HG03095 (cell line): ENCODE measurements around the gene SLC16A5.

Experiments
- ATAC-seq: cut with Tn5 transposase; IDR thresholded peaks from one replicate; pipeline ENCODE4 v1.9.1; 2021; ENCODE audit warnings: moderate library complexity; ENCODE audit not compliant: unreplicated experiment

The SLC16A5 gene

GRCh38 chr17:75084039-75084660 is 3.6 kb upstream of the SLC16A5 start:
- ATAC-seq = no peak

DNA sequence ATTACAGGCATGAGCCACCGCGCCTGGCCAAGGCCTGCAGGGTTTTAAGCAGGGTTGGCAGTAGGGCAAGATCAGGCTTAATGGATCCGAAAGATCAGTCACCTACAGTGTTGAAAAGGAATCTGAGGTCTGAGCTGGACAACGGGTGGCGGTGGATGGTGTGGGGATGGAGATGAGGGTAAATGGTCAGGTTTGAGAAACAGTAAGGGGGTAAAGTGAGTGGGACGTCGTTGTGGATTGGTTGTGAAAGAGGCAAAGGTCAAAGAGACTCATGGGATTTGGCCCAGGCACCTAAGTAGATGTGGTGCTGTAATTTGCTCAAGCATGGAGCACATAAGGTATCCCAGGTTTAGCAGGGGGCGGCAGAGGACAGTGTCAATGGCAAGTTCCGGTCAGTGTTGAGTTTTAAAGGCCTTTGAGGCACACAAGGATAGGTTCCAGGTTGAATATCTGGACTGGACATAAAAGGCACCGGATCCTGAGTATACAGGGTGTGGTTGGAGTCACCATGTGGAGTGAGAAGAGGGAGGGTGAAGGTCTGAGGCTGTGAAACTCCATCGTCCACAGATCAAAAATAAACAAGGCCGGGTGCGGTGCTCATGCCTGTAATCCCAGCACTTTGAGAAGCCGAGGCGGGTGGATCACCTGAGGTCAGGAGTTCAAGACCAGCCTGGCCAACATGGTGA is 1.1 kb upstream of the SLC16A5 start:
- ATAC-seq = no peak

DNA sequence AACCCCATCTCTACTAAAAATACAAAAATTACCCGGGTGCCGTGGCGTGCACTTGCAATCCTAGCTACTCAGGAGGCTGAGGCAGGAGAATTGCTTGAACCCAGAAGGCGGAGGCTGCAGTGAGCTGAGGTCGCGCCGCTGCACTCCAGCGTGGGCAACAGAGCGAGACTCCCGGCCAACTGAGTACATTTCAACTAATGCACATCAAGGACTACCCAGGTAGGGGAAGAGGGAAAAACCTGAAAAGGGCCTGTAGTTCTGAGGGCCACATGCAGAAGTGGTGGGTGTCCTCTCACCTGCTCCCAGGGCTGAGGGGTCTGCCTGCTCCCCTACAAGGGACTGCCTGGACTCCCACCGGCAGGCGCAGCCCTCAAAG is 584 bp upstream of the SLC16A5 start:
- no peak for ATAC-seq

- ATAC-seq = no peak
Measured at GRCh38 chr17:75088465-75089417, 987 bp downstream of the SLC16A5 start.

DNA sequence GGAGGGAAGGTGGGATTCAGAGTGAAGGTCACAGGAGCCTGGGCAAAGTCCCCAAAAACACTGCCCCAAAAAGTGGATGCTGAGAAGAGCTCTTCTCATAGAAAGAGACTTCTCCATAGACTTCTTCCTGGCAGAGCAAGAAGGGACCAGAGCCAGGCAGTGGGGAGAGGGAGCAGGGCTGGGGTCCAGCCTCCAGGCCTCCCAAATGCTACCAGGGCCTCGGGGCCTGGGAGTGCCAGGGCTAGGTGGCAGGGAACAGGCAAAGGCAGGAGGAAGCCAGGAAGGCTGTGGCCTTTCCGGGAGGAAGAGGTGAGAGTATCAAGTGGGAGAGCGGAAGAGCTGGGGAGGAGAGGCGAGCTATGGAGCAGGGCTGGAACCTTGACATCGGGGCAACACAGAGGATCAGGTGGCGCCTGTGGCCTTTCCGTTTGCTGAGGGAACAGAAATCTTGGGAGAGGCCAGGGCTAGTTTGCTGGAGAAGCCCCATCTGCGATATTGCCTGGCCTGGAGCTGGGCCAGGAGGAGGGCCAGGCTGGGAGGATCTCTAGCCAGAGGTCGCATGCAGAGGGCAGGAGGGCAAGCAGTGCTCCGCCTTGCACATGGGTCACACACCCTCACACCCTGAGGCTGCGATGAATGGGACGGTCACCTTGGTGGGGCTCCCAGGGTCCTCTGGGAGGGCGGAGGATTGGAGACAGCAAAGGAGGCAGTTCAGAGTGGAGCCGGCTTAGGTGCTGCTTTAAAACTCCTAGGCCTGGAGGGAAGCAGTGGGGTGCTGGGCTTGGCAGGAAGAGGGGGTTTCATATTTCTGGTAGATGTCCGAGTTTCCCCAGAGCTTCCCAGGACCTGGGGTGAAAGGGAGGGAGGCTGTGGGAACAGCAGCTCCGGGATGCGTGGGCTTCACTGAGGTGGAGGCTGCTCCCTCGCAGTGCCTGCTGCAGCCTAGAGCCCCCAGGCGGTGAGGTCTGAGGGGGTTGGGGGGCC is 3.4 kb downstream of the SLC16A5 start:
- ATAC-seq = no peak

DNA sequence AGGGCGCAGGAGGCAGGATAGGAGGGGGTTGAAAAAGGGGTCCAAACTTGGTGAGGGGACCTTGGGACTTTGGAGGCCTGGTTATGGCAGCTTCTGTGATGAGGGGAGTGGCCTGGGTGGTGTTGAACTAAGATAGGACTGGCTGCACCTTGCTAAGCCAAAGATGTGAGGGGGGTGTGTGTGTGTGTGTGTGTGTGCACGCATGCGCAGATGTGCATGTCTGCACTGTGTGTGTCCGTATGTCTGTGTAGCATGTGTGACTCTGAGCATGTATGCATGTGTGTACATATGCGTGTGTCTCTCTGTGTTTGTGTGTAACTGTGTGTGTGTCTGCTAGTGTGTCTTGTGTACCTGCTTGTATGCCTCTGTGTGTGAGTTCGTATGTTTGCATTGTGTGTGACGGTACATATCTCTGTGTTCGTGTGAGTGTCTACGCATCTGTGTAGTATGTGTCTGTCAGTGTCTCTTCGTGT is 4.1 kb downstream of the SLC16A5 start:
- no peak for ATAC-seq

- ATAC-seq = no peak
Measured at GRCh38 chr17:75093548-75094158, 5.9 kb downstream of the SLC16A5 start.

- no peak for ATAC-seq
Measured at GRCh38 chr17:75094871-75095399, 7.2 kb downstream of the SLC16A5 start.

DNA sequence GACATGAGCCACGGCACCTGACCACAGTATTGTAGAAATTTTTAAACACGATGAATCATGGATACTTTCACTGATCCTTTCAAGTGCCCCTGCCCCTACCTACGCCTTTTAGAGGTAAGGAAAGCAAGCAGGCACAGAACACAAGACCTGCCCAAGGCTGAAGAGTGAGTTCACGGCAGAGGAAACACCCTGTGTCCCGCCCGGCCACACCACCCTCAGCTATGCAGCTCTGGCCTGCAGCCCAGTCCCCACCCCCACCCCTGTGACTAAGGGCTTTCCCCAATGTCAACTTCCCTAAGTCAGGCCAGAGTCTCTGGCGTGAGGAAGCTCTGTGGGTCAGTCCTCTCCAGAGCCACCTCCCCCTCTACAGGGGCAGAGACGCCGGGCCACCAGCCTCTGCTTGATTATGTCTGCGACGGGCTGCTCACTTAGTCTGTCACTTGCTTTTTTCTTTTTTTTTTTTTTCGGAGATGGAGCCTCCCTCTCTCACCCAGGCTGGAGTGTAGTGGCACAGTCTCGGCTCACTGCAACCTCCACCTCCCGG is 8.4 kb downstream of the SLC16A5 start:
- no peak for ATAC-seq

DNA sequence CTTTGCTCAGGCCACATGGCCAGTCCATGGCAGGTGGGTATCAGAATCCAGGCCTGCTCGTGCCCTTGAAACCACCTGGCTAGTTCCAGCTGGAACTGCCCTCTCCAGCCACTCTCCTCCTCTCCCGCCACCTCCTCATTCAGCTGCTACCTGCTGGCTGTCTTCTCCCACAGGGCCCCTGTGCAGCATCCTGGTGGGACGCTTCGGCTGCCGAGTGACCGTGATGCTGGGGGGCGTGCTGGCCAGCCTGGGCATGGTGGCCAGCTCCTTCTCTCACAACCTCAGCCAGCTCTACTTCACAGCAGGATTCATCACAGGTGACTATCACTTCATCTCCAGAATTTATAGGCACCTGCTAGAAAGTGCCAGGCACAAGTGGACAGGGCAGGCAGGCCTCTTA is 10.1 kb downstream of the SLC16A5 start:
- ATAC-seq = no peak

DNA sequence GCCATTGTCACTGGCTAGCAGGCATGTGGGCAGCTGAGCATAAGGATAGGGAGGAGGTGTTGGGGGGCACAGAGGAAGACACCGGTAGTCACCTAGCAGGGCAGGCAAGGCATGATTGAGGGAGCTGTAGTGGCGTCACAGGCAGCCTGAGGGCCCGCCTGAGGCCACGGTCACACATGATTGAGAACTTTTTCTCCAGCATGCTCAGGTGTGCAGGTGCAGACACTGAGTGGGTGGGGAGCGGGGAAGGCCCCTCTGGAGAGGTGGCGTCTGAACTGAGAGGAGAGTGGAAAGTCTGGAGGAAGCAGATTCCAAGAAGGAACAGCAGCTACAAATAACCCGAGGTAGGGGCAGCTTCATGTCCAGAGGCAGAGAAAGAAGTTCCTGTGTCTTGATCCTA is 11.1 kb downstream of the SLC16A5 start:
- ATAC-seq = no peak

GRCh38 chr17:75099881-75100595 is 12.3 kb downstream of the SLC16A5 start:
- ATAC-seq = no peak

DNA sequence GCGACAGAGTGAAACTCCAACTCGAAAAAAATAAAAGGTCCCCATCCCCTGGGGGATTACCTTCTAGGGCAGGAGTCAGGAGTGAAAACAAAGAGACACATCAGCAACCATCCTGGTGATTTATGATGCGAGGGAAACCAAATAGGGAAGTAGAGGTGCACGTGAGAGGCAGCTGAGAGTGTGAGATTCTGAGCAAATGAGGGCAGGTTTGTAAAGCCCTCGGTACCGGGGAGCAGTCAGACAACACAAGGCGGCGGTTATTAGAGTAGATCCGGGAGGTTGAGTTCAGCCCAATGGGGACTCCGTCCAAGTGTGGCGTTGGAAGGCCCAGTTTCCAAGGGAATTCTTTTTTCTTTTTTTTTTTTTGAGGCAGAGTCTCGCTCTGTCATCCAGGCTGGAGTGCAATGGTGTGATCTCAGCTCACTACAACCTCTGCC is 14.6 kb downstream of the SLC16A5 start:
- no peak for ATAC-seq

DNA sequence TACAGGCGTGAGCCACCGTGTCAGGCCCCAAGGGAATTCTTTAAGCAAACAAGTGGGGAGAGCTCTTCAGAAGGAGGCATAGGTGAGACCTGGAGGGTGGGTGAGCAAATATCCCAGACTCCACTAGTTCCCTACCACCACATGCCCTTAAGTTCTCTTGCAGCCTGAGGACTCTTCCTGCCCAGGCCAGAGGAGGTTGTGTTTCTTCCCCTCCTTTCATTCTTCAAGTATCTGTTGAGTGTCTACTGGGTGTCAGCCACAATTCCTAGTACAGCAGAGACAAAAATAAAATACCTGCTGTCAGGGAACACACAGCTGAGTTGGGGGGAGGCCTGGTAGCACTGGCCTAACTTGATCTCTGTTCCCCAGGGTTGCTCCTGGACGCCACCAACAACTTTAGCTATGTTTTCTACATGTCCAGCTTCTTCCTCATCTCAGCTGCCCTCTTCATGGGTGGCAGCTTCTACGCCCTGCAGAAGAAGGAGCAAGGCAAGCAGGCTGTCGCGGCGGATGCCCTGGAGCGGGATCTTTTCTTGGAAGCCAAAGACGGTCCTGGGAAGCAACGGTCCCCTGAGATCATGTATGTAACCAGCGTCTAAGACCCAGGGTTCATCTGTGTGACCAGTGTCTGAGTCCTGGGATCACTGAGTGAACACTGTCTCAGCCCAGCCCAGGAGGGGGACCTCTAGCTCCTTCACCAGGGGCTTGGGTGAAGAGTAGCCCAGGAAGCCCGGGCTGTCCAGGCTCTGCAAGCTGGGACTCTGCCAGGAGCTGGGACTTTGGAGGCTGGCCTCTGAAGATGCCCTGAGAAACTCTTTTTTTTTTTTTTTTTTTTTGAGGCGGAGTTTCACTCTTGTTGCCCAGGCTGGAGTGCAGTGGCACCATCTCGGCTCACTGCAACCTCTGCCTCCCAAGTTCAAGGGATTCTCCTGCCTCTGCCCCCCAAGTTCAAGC is 16.1 kb downstream of the SLC16A5 start:
- no peak for ATAC-seq

- ATAC-seq = no peak
Measured at GRCh38 chr17:75105126-75106080, 17.6 kb downstream of the SLC16A5 start.

DNA sequence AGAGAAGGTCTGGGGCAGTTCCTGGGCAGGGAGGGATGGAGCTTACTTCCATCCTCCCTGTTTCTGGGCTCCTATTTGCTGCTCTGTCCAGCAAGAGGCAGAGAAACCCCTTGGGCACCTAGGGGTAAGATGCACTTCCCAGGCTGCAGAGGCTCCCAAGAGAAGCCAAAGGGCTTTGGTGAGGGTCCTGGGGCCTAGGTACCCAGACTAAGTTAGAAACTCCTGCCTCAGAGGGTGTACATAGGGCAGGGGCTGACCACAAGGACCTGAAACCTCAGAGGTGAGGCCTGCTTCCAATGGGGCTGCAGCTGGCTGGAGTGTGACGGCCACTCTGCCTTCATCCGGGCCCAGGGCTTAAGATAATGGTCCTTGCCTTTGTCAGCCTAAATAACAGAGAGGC is 20.4 kb downstream of the SLC16A5 start:
- no peak for ATAC-seq

DNA sequence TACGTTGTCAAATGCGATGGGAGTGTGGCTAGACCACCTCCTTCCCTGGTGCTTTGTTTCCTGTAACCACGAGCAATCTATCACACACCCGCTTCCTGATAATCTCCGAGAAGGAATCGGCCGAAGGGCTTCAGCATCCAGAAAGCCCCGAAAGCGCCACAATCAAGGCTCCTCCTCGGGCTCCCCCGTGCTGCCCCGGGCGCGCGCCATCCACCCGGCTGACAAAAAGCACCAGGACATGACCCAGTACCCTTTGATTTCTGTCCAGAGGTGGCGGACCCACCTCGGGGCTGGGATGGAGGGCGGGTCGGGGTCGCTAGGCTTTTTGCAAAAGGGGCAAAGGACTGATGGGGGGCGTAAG is 21.3 kb downstream of the SLC16A5 start:
- ATAC-seq = no peak
